ENCODE results near the gene SUV39H2.
"Not testable (repeated sequence)": the region's sequence is repeated elsewhere in the genome, so short reads cannot be mapped to it uniquely, and the experiment has no call there.

SUV39H2 gene

DNA sequence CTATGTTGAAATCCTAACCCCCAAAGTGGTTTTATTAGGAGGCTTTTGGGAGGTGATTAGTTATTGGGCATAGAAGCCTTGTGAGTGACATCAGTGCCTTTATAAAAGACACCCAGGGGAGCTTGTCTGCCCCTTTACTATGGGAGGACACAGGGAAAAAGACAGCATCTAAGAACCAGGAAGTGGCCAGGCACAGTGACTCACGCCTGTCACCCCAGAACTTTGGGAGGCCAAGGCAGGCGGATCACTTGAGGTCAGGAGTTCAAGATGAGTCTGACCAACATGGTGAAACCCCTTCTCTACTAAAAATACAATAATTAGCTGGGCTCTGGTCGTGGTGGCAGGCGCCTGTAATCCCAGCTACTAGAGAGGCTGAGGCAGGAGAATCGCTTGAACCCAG is 60.3 kb downstream of the SUV39H2 start:
- not testable (repeated sequence) for H3K27me3 Mint-ChIP-seq, H3K9me3 Mint-ChIP-seq, H3K27ac Mint-ChIP-seq, H3K4me3 Mint-ChIP-seq
- Mint-ChIP-seq H3K4me1 (ENCODE audit: low read depth) (peaks cover 22% of the 10 kb centered on the region), H3K36me3 (ENCODE audit: low read depth) (peaks cover 40% of the 10 kb centered on the region)

DNA sequence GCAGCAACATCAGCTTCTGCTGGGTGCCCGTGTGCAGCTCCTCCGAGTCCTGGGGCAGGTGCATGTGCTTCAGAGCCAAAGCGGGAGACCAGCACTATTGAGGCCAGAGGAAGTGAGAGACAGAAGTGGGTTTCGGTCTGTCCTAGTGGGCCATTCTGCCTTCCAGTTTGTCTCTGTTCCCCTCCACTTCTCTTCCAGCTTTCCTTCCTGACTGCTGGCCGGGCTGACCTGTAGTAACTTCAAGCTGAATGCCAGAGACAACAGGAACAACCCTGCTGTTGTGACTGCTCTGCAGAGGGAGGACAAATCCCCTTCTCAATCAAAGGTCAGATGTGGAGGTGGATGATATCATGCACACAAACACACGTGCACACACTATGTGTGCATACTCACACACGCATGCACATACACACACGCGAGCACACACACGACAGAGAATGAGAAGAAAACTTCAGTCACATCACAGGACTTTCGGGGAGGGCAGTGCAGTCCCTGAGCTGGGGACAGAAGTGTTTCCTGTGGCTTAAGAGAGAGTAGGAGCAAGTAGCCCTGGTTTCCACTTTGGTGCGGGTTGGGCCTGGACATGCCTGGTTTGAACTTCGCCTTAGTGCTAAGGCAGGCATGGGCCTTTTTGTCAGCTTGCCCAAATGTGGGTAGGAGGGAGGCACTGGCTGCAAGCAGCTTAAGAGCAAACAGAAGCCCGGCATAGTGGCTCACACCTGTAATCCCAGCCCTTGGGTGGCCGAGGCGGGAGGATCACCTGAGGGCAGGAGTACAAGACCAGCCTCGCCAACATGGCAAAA is 63.7 kb downstream of the SUV39H2 start:
- not testable (repeated sequence) for H3K27me3 Mint-ChIP-seq, H3K9me3 Mint-ChIP-seq, H3K27ac Mint-ChIP-seq, H3K4me3 Mint-ChIP-seq
- Mint-ChIP-seq H3K36me3 (ENCODE audit: low read depth) (peaks cover 51% of the 10 kb centered on the region), H3K4me1 (ENCODE audit: low read depth) (peaks cover 22% of the 10 kb centered on the region)

DNA sequence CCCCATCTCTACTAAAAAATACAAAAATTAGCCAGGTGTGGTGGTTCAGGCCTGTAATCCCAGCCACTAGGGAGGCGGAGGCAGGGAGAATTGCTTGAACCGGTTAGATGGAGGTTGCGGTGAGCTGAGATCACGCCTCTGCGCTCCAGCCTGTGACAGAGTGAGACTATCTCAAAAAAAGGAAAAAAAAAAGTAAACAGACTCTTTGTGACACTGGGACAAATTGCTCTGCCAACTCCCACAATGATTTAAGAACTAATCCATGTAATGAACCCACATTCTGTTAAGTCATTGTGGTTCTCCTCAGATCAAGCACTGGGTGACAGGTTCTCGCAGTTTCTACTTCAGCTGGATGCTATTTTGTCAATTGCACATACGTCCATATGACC is 64.3 kb downstream of the SUV39H2 start:
- H3K4me3 Mint-ChIP-seq, H3K27me3 Mint-ChIP-seq, H3K27ac Mint-ChIP-seq, H3K9me3 Mint-ChIP-seq: not testable (repeated sequence)
- H3K4me1 Mint-ChIP-seq (ENCODE audit: low read depth): peaks cover 22% of the 10 kb centered on the region
- peaks cover 51% of the 10 kb centered on the region for H3K36me3 Mint-ChIP-seq (ENCODE audit: low read depth)

DNA sequence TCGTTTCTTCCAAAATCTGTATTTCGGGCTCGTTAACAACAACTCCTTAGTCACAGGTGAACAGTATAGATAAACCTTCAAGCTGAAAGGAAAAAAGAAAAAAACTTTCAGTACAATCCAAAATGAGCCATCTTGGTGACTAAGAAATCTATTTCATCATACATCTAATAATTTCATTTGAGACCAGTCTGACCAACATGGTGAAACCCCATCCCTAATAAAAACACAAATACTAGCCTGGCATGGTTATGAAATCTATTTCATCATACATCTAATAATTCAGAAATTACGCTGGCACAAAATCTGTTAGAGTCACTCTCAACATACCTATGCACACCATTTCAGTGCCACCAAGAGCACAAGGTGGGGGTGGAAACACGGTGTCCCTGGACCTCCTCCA is 66.4 kb downstream of the SUV39H2 start:
- H3K27ac Mint-ChIP-seq: no peak overlapping the region
- H3K27me3 Mint-ChIP-seq: no peaks in the 10 kb centered on the region
- peaks cover 52% of the 10 kb centered on the region for H3K36me3 Mint-ChIP-seq (ENCODE audit: low read depth)
- H3K9me3 Mint-ChIP-seq: no peaks in the 10 kb centered on the region
- H3K4me3 Mint-ChIP-seq: no peak overlapping the region
- peaks cover 12% of the 10 kb centered on the region for H3K4me1 Mint-ChIP-seq (ENCODE audit: low read depth)

DNA sequence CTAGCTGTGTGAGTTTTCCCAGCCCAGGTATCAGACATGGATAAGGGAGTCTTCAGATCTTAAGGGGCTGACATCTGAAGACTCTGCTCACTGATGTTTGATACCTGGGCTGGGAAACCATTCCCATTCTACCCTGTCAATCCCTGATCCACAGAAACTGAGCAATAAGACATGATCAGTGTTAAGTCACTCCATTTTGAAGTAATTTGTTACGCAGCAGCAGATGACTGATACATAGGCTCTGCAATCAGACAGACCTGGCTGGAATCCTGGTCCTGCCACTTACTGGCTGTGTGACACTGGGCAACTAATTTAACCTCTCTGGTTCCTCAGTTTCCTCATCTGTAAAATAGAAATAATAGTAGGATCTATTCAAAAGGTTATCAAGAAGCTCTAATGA is 68.6 kb downstream of the SUV39H2 start:
- H3K27me3 Mint-ChIP-seq: no peaks in the 10 kb centered on the region
- H3K36me3 Mint-ChIP-seq (ENCODE audit: low read depth): peaks cover 58% of the 10 kb centered on the region
- peaks cover 25% of the 10 kb centered on the region for H3K4me1 Mint-ChIP-seq (ENCODE audit: low read depth)
- H3K27ac Mint-ChIP-seq: no peak overlapping the region
- H3K9me3 Mint-ChIP-seq: no peaks in the 10 kb centered on the region
- H3K4me3 Mint-ChIP-seq: no peak overlapping the region

DNA sequence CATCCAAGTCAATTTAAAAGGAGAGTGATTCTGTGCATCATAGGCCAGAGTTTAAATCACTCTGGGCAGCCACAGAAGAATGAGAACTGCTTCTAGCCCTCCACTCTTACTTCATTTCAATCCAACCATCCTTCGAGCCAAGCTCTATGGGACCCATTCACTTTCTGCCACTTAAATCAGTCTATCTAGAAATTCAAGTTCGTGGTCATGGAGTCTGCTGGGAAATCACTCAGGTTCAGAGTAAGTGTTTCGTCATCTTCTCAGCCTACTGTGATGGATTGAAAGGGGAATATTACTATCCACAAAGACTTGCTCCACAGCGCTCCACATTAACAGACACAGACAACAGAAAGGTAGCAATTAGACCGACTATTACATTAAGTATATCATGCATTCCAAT is 70.6 kb downstream of the SUV39H2 start:
- Mint-ChIP-seq H3K4me3 (no peak overlapping the region), H3K27me3 (no peaks in the 10 kb centered on the region), H3K4me1 (ENCODE audit: low read depth) (peaks cover 35% of the 10 kb centered on the region), H3K9me3 (no peaks in the 10 kb centered on the region), H3K27ac (no peak overlapping the region), H3K36me3 (ENCODE audit: low read depth) (peaks cover 43% of the 10 kb centered on the region)

DNA sequence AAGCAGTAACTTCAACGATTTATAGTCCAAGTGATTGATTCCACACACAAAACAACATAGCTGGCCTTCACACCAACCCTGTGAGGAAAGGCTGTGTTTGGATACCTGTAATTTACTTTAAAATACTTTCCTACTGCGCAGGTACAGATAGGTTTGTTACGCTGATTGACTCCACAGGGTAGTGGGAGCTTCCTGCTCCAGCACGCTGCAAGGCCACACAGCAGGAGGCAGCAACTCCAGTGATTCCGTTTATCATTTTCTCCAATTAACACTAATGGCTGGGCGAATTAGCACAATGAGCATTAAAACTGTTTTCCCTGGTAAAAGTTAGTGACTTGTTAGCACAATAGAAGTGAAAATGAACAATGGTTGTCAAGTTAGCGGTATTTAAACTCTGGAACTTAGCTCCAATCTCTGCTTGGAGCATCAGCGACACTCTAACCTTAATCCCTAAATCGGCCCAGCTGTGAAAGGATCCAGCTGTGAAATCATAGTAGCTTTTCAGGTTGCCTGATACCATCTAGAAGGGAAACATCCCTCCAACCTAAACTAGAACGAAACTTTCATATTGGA is 74.3 kb downstream of the SUV39H2 start:
- Mint-ChIP-seq H3K4me1 (ENCODE audit: low read depth) (peaks cover 51% of the 10 kb centered on the region), H3K27ac (peak overlapping the region; percentile 94)

DNA sequence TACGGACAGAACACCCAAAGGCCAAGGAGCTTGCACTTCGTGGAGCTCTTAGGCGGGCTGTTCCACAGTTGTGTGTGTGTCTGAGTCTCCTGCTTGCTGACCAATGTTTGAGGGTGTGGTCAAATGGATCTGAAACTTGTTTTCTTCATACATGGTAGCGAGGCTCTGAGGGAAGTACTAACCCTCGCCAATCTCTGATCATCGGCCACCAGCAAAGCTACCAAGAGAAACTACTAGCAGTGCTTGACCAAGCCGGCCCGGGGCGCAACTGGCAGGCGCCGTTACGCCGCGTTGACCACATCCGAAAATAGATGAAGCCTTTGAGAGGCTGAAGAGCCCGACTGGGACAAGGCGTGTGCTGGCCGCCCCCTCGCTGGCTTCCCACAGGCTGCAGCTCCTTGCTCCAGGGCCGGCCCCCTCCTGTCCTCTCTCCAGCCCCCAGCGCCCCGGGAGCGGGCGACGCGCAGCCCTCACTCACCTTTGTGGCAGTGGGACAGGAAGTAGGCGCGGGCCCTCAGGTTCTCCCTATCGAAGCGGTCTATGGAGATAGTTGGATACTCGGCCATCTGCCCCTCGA is 74.8 kb downstream of the SUV39H2 start:
- Mint-ChIP-seq H3K4me1 (ENCODE audit: low read depth) (peaks cover 51% of the 10 kb centered on the region), H3K27me3 (no peaks in the 10 kb centered on the region), H3K36me3 (ENCODE audit: low read depth) (peaks cover 13% of the 10 kb centered on the region), H3K27ac (peak overlapping the region; percentile 94), H3K9me3 (no peaks in the 10 kb centered on the region), H3K4me3 (peak overlapping the region; percentile 91)

More for the DNA sequence above, 74.3 kb downstream of the SUV39H2 start:
- no peaks in the 10 kb centered on the region for H3K9me3 Mint-ChIP-seq
- H3K36me3 Mint-ChIP-seq (ENCODE audit: low read depth): peaks cover 19% of the 10 kb centered on the region
- peak overlapping the region; percentile 91 for H3K4me3 Mint-ChIP-seq
- H3K27me3 Mint-ChIP-seq: no peaks in the 10 kb centered on the region

Measured in stimulated activated naive CD8-positive, alpha-beta T cell treated with anti-CD3 and anti-CD28 coated beads, Interleukin-15, Interleukin-2, amounts not matched to agents 100 ng/mL and 50 ng/mL, for 24 hours (primary cell).